ENCODE measurements around the gene CAMK1D.
"Not testable (repeated sequence)": the region's sequence is repeated elsewhere in the genome, so short reads cannot be mapped to it uniquely, and the experiment has no call there.

The CAMK1D gene
- total RNA-seq: 19.1 to 40.3 (median 31.5) reads per million in 4 experiments

- peak; percentile 79 for DNase-seq
Measured at GRCh38 chr10:12348870-12349628, at the start of gene CAMK1D. TSS of gene CAMK1D (plus strand) at chr10:12349547.

DNA sequence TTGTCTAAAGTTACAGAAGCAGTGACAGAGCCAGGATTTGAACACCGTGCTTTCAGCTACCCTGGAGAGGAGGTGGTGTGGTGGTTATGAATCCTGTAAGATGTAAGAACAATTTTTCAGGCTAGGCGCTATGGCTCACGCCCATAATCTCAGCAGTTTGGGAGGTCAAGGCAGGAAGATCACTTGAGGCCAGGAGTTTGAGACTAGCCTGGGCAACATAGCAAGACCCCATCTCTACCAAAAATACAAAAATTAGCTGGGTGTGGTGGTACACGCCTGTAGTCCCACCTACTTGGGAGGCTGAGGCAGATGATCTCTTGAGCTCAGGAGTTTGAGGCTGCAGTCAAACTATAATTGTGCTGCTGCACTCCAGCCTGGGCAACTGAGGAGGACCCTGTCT is 48.3 kb upstream of the CAMK1D start:
- not testable (repeated sequence) for DNase-seq

DNA sequence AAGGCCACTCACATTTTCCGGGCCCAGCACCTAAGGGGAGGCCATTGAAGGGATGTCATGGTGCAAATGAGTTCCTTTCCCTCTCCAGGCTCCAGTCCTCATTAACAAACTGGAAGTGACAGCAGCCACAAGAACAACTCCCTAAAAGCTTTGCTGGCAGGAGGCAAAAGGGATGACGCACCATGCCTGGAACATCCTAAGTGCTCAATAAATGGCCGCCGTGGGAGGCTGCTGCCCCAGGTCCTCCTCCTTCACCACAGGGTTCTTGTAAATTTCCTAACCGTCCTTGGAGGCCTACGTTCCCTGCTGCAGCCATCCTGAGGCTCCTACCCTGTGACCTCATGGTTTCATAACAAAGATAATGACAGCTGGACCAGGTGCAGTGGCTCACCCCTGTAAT is 41.3 kb upstream of the CAMK1D start:
- DNase-seq: no peak

DNA sequence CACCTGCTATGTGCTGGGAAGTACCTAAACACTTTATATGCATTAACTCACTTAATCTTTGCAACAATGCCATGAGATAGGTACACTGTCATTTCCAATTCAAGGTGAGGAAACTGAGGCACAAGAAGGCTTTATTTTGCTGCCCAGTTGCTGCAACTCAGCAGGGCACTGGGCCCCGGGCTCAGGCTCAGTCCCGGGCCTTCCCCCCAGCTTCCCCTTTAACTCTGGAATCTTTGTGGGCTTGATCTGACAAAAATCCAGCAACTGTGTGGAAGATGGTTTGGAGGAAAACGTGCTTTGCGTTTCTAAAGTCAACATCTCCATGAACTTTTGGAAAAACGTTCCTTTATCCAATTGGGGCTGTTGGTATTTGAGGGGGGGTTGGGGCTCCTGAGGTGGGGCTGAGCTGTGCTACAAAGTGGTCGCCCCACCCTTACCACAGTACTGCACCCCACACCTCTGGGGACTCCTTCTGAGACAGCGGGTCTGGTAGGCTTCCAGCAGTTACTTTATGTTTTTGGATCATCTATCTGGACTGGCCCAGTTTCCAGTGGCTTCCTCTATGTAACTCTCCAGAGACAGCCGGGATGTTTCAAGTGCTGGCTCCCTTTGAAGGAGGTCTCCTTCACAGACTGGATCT is 40.5 kb upstream of the CAMK1D start:
- DNase-seq: no peak

GRCh38 chr10:12309783-12310182 is 39.6 kb upstream of the CAMK1D start:
- DNase-seq: not testable (repeated sequence)

GRCh38 chr10:12314836-12315235 is 34.5 kb upstream of the CAMK1D start:
- no peak for DNase-seq

DNA sequence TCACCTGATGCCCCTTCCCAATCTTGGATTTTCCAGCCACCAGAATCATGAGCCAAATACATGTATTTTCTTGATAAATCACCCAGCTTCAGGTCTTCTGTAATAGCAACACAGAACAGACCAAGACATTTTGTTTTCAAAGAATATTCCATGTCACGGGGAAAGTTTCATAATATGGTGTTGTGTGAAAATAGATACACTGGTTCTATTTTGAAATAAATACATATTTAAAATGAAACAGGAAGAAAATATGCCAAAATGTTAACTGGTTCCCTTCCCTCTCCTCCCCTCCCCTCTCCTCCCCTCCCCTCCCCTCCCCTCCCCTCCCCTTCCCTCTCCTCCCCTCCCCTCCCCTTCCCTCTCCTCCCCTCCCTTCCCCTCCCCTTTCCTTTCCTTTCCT is 30.3 kb upstream of the CAMK1D start:
- no peak for DNase-seq

DNA sequence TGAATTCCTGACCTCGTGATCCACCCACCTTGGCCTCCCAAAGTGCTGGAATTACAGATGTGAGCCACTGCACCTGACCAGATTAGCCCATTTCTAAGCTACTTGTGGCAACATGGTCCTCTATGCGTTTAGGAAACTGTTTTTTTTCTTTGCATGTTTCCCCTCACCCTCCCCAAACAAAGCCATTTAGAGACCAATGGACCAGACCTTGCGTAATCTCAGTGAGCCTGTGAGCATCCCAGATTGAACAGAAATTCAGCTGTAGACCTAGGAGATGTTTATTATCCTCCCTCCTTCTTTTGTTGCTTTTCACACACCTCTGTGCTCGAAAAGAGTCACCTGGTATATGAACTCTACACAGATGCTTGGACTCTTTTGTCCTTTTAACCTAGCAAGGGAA is 28.5 kb upstream of the CAMK1D start:
- no peak for DNase-seq

- DNase-seq: no peak
Measured at GRCh38 chr10:12321641-12322040, 27.7 kb upstream of the CAMK1D start.

- no peak for DNase-seq
Measured at GRCh38 chr10:12322583-12323131, 26.7 kb upstream of the CAMK1D start.

DNA sequence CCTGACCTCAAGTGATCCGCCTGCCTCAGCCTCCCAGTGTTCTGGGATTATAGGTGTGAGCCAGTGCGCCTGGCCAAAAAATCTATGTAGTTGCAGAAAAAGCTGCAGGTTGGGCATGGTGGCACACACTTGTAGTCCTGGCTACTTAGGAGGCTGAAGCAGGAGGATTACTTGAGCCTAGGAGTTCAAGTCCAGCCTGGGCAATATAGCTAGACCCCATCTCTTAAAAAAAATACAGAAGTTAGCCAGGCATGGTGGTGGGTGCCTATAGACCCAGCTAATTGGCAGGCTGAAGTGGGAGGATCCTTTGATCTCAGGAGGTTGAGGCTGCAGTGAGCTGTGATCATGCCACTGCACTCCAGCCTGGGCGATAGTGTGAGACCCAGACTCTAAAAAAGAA is 24.8 kb upstream of the CAMK1D start:
- no peak for DNase-seq

- DNase-seq: no peak
Measured at GRCh38 chr10:12327074-12327473, 22.3 kb upstream of the CAMK1D start.

DNA sequence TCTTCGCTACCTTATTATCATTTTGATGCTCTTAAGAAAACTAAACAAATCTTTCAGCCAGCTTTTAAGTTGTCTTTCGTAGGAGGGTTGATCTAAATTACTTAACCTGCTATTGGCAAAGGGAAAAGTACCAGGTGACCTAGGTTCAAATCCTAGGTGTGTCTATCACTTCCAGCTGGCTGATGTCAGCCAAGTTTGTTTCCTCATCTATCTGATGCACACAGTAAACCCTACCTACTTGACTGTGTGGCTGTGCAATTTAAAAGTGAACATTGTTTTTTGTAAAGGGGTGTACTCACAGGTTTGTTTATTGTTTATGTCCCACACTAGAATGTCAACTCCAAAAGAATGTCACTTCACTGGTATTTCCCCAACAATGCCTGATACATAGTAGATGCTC is 21.9 kb upstream of the CAMK1D start:
- no peak for DNase-seq

GRCh38 chr10:12328312-12328711 is 21.0 kb upstream of the CAMK1D start:
- DNase-seq: not testable (repeated sequence)

DNA sequence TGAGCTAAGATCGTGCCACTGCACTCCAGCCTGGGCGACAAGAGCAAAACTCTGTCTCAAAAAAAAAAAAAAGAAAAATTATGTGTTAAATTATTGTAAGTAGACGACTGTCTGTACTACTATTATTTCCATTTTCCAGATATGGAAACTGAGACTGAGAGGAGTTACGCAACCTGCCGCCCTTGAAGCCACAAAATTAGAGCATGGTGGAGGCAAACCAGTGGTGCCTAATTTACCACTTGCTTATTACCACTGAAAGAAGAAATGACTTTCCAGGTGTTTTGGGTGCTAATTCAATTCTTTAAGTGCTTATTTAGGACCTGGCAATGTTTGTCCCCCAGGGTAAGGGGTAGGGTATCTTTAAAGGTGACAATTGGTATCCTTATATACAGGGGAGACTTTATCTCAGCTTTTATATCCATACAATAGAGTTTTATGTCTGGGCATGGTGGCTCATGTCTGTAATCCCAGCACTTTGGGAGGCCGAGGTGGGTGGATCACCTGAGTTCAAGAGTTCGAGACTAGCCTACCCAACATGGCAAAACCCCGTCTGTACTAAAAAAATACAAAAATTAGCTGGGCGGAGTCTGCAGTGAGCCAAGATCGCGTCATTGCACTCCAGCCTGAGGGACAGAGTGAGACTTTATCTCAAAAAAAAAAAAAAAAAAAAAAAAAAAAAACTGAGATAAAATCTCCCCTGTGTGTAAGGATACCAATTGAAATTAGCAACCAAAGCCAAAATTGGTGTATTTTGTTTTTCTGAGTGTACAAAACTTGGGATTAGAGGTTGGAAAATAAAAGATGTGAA is 16.6 kb upstream of the CAMK1D start:
- no peak for DNase-seq

DNA sequence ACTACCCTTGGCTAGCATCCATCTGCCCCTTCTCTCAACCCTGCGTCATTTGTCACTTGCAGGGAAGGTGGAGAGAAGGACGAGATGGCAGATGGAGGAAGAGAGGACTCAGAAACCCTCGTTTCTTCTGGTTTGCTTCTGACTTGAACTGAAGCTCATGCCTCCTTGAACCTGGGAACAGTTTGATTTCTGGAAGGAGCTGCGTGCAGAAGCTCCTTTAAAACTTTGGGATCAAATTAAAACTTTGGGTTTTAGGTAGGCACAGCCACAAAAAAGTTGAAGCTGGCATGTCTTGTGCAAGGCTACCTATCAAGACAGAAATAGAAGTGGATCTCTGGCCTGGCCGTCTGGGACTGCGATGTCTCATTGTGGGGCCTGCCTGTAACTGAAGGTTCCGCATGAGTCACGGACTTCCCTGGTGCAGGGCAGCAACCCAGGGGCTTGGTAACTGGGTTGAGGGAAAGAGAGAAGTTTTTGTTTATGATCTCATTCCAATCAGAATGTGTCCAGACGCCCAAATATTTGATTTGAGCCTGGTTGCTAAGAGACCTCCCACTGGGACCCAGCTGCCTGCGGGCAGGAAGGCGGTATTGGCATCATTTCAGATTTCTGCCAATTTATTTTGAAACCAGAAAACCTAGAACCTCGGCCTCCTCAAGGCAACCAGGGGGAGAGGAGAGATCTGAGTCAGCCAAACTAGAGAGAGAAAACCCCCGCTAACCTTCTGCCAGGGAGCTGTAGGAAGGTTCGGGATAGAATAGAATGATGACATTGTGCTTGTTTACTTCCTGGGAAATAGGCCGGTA is 15.8 kb upstream of the CAMK1D start:
- DNase-seq: no peak

DNA sequence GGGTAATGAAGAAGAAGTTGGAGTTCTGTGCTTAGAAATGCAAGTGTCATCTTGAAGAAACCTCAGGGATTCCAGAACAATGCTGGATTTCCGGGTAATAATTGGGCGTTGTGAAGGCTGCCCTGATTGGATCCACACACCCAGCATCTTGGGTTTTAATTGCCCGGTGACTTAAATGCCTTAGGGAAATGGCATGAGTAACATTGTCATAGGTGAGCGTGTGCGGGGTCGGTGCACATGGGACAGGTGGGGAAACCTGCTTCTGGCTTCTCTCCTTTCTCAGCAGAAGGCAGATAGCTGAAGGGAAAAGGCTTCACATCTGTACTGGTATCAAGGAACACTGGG is 15.2 kb upstream of the CAMK1D start:
- no peak for DNase-seq

- not testable (repeated sequence) for DNase-seq
Measured at GRCh38 chr10:12335169-12335568, 14.2 kb upstream of the CAMK1D start.

- no peak for DNase-seq
Measured at GRCh38 chr10:12337453-12338372, 11.6 kb upstream of the CAMK1D start.

DNA sequence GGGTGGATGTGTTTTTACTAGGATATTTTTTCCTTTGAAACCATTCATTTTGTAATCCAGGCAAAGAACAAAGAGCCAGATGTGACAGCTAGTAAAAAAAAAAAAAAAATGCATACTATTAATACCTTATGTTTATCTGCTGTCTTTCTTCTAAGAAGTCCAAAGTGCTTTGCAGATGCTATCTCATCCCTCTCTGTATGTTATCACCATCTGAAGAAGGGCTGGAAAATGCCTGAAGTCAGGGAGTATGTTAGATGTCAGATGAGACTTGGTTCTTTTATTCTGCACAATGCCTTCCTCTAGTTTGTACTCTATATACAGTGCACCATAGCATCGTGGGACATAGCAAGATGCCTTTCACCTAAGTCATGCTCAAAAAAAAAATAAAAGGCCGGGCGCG is 10.4 kb upstream of the CAMK1D start:
- no peak for DNase-seq

GRCh38 chr10:12340371-12340770 is 9.0 kb upstream of the CAMK1D start:
- DNase-seq: no peak

All from effector CD8-positive, alpha-beta T cell (primary cell).